H1 (cell line): ENCODE data around the gene GUCA2B. TPM values are rescaled to one million over a fixed set of nuclear protein-coding genes. Genes with fewer than 3 reads are reported as not detected.

Experiments
- CBX5 ChIP-seq: fragments of 300-800, 300-1000 bp; sonication (generic); IDR thresholded peaks from 2 replicates; pipeline ENCODE4 v1.7.1; 2016; ENCODE audit warnings: antibody characterized with exemption, low read length, low read depth
- KDM4A ChIP-seq: IDR thresholded peaks from one replicate; pipeline ENCODE4 v1.7.1; 2012; ENCODE audit warnings: low read depth, mild to moderate bottlenecking, moderate library complexity, low read length, inconsistent platforms; ENCODE audit not compliant: severe bottlenecking
- POU5F1 ChIP-seq: IDR thresholded peaks from 2 replicates; pipeline ENCODE4 v1.6.1; 2011; ENCODE audit warnings: low read depth, mild to moderate bottlenecking, low read length, moderate library complexity
- RNF2 ChIP-seq: fragments of 200-900, 300-1000 bp; sonication (generic); IDR thresholded peaks from 2 replicates; pipeline ENCODE4 v1.7.1; 2016; ENCODE audit warnings: borderline replicate concordance, low read depth, mild to moderate bottlenecking, antibody characterized with exemption, low read length; ENCODE audit not compliant: poor library complexity, severe bottlenecking; ENCODE audit errors: missing control alignments
- SAP30 ChIP-seq: fragments of 300-600 bp; sonication (generic); IDR thresholded peaks from 2 replicates; pipeline ENCODE4 v1.7.1; 2012; ENCODE audit warnings: low read length, moderate library complexity, mild to moderate bottlenecking, inconsistent platforms; ENCODE audit not compliant: insufficient read depth, insufficient replicate concordance
- SIX5 ChIP-seq: IDR thresholded peaks from 2 replicates; pipeline ENCODE4 v1.6.1; 2011; ENCODE audit warnings: mild to moderate bottlenecking, low read depth, low read length
- polyA plus RNA-seq, 7 experiments: library from polyadenylated mRNA; depleted of rRNA in 3 of 7; stranded (reverse) in 5 of 7; unstranded in 2 of 7; fragments of >200 nt in 5 of 7; fragments of 200-250 nt in 2 of 7; gene quantifications; 1 replicate in 5 of 7; 2 replicates in 1 of 7; 4 replicates in 1 of 7; pipeline versions ENCODE4 v1.2.1 to v1.2.3, GENCODE V29; 2011 to 2013; ENCODE audit warnings: missing spikeins in 2 of 7, mixed read lengths in 2 of 7
- total RNA-seq: library from RNA; stranded (reverse); fragmentation: NEBNext Ultra II Directional; extraction: Animal tissue kit (Norgen Biotek cat#: 25700); gene quantifications from 2 replicates; pipeline ENCODE4 v1.2.1, GENCODE V29; 2021

Gene GUCA2B
- total and polyA plus RNA-seq, 2 of the 8 experiments (the other 6 are each of a cell fraction or from before 2014, with no cell fraction given), result not detected

- no peak for TF ChIP-seq CBX5
- TF ChIP-seq POU5F1, result no peak
- TF ChIP-seq KDM4A, result no peak
- no peak for TF ChIP-seq SAP30
- TF ChIP-seq RNF2, result no peak
- TF ChIP-seq SIX5, result no peak
Measured at GRCh38 chr1:42173961-42174735, 20.9 kb downstream of the GUCA2B start (continued).
